ENCODE results near the gene DOP1B. TPM values are rescaled to one million over a fixed set of nuclear protein-coding genes. Genes with fewer than 3 reads are reported as not detected.
"Not testable (repeated sequence)": the region's sequence is repeated elsewhere in the genome, so short reads cannot be mapped to it uniquely, and the experiment has no call there.

The DOP1B gene
- total RNA-seq, 2 donors from 2014 or later, result 14.6 to 20.6 TPM

DNA sequence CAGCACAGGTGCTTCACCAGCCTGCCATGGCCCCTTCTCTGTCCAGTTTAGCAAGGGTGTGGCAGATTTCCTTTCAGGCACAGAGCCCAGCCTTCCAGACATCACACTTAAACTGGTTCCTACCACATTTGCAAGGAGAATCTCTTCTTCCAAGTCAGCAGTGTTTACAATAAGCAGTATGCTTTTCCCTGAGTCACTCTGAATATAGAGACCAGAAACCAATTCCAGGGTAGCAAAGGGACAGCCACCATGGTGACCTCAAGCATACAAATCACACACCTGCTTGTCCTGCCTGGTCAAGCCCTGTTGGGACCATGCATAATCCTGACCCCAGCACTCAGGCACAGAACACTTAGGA is 30.4 kb upstream of the DOP1B start:
- H3K4me1 ChIP-seq (ENCODE audit: control insufficient read depth in 1 of 2, low read depth in 2 of 2), result peaks cover 4 to 6% of the 10 kb centered on the region in 2 donors
- no peak for ATAC-seq (ENCODE audit: insufficient number of reproducible peaks, low FRiP score, low read depth)

DNA sequence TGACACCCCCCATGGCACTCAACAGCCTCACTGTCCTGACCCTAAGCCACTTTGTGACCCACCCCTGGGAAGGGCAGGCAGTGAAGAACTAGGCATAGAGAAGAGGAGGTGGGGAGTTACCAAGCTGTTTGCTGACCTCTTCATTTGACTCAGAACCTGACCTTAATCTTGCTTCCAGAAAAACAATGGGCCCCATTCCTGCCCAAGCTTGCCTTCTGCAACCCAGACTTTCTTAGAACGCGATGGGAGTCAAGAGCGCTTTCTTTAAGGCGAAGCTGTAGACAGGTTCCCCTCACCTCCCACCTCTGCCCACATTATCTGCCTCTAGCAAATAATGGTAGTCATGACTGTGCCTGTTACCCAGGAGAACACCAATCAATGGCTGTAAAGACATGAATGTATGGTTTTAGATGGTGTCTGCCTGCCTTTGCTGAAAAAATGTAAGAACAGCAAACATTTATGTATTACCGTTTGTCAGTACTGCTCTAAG is 30.0 kb upstream of the DOP1B start:
- no peaks in the 10 kb centered on the region for H3K27me3 ChIP-seq (replicated peaks; ENCODE audit: insufficient read depth)
- H3K4me1 ChIP-seq (ENCODE audit: control insufficient read depth in 1 of 2, low read depth in 2 of 2), result peaks cover 4 to 6% of the 10 kb centered on the region in 2 donors
- H3K27ac ChIP-seq, result no peak overlapping the region
- H3K9me3 ChIP-seq, result no peaks in the 10 kb centered on the region
- H3K36me3 ChIP-seq, result no peaks in the 10 kb centered on the region
- no peak overlapping the region for H3K4me3 ChIP-seq
- TF ChIP-seq, protein P1, sequence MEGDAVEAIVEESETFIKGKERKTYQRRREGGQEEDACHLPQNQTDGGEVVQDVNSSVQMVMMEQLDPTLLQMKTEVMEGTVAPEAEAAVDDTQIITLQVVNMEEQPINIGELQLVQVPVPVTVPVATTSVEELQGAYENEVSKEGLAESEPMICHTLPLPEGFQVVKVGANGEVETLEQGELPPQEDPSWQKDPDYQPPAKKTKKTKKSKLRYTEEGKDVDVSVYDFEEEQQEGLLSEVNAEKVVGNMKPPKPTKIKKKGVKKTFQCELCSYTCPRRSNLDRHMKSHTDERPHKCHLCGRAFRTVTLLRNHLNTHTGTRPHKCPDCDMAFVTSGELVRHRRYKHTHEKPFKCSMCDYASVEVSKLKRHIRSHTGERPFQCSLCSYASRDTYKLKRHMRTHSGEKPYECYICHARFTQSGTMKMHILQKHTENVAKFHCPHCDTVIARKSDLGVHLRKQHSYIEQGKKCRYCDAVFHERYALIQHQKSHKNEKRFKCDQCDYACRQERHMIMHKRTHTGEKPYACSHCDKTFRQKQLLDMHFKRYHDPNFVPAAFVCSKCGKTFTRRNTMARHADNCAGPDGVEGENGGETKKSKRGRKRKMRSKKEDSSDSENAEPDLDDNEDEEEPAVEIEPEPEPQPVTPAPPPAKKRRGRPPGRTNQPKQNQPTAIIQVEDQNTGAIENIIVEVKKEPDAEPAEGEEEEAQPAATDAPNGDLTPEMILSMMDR (IDR thresholded peaks at IDR 0.05), result no peak
- DNase-seq (ENCODE audit: low spot score) (no peak), ATAC-seq (ENCODE audit: insufficient number of reproducible peaks, low FRiP score, low read depth) (no peak)

More for the DNA sequence above, 30.4 kb upstream of the DOP1B start:
- Histone ChIP-seq H3K9me3 (no peaks in the 10 kb centered on the region), H3K27me3 (replicated peaks; ENCODE audit: insufficient read depth) (no peaks in the 10 kb centered on the region), H3K36me3 (no peaks in the 10 kb centered on the region), H3K4me3 (no peak overlapping the region), H3K27ac (no peak overlapping the region)
- TF ChIP-seq, protein P1 (IDR thresholded peaks at IDR 0.05), result no peak
- DNase-seq (ENCODE audit: low spot score), result no peak

DNA sequence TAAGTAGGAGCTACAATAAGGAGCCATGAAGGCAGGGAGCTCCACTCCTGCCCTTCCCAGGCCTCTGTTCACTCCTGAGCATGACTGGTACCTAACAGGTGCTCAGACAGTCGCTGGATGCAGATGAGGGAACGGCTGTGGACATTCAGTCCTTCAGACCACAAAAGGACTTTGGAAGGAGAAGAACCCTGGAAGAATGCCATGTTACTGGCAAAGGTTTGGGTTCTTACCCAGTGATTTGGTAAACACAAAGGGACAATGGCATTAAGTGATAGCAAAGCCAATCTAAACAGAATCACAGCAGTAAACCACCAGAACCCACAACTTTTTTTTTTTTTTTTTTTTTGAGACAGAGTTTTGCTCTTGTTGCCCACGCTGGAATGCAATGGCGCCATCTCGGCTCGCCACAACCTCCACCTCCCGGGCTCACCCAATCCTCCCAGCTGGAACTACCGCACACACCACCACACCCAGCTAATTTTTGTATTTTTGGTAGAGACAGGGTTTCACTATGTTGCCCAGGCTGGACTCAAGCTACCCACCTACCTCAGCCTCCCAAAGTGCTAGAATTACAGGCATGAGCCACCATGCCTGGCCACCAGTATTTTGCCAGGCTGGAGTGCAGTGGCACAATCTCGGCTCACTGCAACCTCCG is 29.2 kb upstream of the DOP1B start:
- H3K27me3 ChIP-seq (replicated peaks; ENCODE audit: insufficient read depth), result no peaks in the 10 kb centered on the region
- no peaks in the 10 kb centered on the region for H3K36me3 ChIP-seq
- no peaks in the 10 kb centered on the region for H3K9me3 ChIP-seq
- DNase-seq (ENCODE audit: low spot score), result no peak
- TF ChIP-seq, protein P1 (IDR thresholded peaks at IDR 0.05), result no peak
- no peak for ATAC-seq (ENCODE audit: insufficient number of reproducible peaks, low FRiP score, low read depth)
- no peak overlapping the region for H3K27ac ChIP-seq
- H3K4me1 ChIP-seq (ENCODE audit: control insufficient read depth in 1 of 2, low read depth in 2 of 2), result peaks cover 4 to 6% of the 10 kb centered on the region in 2 donors
- no peak overlapping the region for H3K4me3 ChIP-seq

DNA sequence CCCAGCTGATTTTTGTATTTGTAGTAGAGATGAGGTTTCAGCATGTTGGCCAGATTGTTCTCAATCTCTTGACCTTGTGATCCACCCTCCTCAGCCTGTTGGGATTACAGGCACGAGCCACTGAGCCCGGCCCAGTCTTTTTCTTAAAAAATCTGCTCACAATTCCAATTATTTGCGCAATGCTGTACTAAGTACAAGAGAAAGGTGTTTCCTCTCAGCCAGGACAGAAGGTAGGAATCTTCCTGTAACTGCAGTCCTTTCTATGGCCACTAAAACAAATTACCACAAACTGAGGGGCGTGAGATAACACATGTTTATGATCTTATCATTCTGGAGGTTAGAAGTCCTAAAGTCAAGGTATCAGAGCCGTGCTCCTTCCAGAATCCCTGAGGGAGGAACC is 28.6 kb upstream of the DOP1B start:
- Histone ChIP-seq H3K4me3 (no peak overlapping the region), H3K9me3 (no peaks in the 10 kb centered on the region), H3K27me3 (replicated peaks; ENCODE audit: insufficient read depth) (no peaks in the 10 kb centered on the region), H3K27ac (no peak overlapping the region), H3K4me1 (ENCODE audit: control insufficient read depth in 1 of 2, low read depth in 2 of 2) (peaks cover 4 to 6% of the 10 kb centered on the region in 2 donors), H3K36me3 (no peaks in the 10 kb centered on the region)
- ATAC-seq (ENCODE audit: insufficient number of reproducible peaks, low FRiP score, low read depth) (no peak), DNase-seq (ENCODE audit: low spot score) (no peak)
- TF ChIP-seq, protein P1 (IDR thresholded peaks at IDR 0.05), result no peak

DNA sequence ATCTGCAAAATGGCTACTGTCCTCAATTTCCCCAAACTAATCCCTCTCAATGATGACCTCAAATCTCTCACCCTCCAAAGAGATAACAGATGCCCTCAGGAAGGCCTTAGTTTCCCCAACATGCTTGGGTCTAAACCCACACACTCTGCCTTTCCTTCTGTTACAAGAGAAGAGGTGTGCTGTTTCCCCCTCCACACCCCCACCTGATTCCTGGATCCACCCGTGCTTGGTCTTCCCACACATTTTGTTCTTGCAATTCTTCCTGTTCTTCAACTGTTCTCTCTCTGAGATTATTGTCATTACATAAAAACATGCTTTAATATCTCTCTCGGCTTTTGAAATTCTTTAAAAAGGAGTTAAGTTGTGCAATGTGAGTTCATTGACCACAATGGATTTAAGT is 27.4 kb upstream of the DOP1B start:
- Histone ChIP-seq H3K4me3 (no peak overlapping the region), H3K27ac (no peak overlapping the region), H3K9me3 (no peaks in the 10 kb centered on the region), H3K36me3 (no peaks in the 10 kb centered on the region), H3K4me1 (ENCODE audit: control insufficient read depth in 1 of 2, low read depth in 2 of 2) (peaks cover 5 to 11% of the 10 kb centered on the region in 2 donors), H3K27me3 (replicated peaks; ENCODE audit: insufficient read depth) (no peaks in the 10 kb centered on the region)
- ATAC-seq (ENCODE audit: insufficient number of reproducible peaks, low FRiP score, low read depth) (no peak), DNase-seq (ENCODE audit: low spot score) (no peak)
- TF ChIP-seq, protein P1 (IDR thresholded peaks at IDR 0.05), result no peak

DNA sequence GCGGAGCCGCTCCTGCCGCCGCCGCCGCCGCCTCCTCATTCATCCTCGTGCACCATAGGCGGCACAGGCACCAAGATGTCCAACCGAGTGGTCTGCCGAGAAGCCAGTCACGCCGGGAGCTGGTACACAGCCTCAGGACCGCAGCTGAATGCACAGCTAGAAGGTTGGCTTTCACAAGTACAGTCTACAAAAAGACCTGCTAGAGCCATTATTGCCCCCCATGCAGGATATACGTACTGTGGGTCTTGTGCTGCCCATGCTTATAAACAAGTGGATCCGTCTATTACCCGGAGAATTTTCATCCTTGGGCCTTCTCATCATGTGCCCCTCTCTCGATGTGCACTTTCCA is 26.2 kb upstream of the DOP1B start:
- not testable (repeated sequence) for H3K27me3 ChIP-seq (replicated peaks; ENCODE audit: insufficient read depth); DNase-seq (ENCODE audit: low spot score); H3K27ac ChIP-seq; H3K9me3 ChIP-seq; H3K36me3 ChIP-seq; ATAC-seq (ENCODE audit: insufficient number of reproducible peaks, low FRiP score, low read depth)
- H3K4me1 ChIP-seq (ENCODE audit: control insufficient read depth in 1 of 2, low read depth in 2 of 2), result peaks cover 8 to 16% of the 10 kb centered on the region in 2 donors
- H3K4me3 ChIP-seq, result peak overlapping the region; percentile 63

DNA sequence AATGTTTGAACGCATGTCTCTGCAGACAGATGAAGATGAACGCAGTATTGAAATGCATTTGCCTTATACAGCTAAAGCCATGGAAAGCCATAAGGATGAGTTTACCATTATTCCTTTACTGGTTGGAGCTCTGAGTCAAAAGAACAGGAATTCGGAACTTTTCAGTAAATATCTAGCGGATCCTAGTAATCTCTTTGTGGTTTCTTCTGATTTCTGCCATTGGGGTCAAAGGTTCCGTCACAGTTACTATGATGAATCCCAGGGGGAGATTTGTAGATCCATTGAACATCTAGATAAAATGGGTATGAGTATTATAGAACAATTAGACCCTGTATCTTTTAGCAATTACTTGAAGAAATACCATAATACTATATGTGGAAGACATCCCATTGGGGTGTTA is 25.8 kb upstream of the DOP1B start:
- not testable (repeated sequence) for H3K27me3 ChIP-seq (replicated peaks; ENCODE audit: insufficient read depth); H3K36me3 ChIP-seq; H3K27ac ChIP-seq; DNase-seq (ENCODE audit: low spot score); H3K4me3 ChIP-seq; H3K9me3 ChIP-seq; ATAC-seq (ENCODE audit: insufficient number of reproducible peaks, low FRiP score, low read depth)
- peaks cover 6 to 14% of the 10 kb centered on the region in 2 donors for H3K4me1 ChIP-seq (ENCODE audit: control insufficient read depth in 1 of 2, low read depth in 2 of 2)
